Embryonic facial prominence (tissue), 1 donor: Measurements from ENCODE around the gene C11orf21.

ENCODE experiments used
- DNase-seq: peaks from one replicate; pipeline ENCODE4 v3.0.0-alpha.2; 2016; ENCODE audit errors: extremely low spot score

Gene C11orf21

DNA sequence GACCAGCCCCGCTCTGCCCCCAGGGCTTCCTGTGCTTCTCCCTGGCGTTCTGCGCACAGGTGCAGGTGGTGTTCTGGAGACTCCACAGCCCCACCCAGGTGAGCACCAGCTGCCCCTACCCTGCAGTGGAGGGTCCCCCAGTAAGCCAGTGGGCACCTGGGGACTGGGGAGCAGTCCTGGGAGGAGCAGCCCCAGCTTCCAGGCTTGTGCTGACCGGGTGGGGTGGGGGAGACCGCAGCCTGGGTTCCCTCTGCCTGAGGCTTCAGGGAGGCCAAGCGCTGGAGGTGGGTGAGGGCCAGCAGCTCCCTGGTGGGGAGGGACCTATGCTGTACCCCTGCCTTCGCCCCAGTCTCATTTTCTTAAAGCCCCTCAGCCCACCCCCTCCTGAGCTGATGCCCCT, 7.0 kb upstream of the C11orf21 start:
- DNase-seq, result no peak

DNA sequence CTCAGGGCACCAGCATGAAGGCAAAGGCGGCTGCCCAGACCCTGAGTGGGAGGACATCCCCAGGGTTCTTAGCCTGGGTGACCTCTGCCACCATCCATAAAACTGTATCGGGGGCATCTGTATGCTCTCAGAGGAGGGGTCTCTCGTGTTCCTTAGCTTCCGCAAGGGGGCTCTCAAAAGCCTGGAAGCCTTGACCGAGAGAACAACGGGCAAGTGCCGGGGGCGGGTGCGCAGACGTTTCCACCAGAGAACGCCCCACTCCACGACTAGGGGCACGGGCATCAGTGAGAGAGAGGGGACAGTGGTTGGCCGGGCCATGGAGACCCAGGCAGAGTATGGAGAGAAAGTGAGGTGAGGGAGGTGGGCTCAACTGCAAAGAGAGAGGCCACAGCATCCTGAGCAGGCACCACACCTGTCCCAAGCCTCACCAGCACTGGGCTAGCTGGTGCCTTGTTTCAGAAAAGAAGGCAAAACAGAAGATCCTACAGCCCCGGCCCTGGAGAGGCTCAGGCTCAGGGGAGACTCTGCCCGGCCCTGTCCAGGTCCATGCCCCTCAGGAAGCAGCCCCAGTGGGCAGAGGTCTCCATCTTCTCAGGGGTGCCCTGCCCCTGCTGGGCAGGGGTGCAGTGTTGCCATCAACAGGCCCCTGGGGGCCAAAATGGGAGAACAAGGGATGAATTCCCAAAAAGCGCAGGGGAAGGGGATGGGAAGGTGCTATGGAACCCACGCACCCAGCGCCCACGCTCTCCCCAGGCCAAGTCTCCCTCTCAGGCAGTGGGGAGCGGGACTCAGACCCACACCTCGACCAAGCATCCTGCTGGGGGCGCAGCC, 6.0 kb upstream of the C11orf21 start:
- no peak for DNase-seq

DNA sequence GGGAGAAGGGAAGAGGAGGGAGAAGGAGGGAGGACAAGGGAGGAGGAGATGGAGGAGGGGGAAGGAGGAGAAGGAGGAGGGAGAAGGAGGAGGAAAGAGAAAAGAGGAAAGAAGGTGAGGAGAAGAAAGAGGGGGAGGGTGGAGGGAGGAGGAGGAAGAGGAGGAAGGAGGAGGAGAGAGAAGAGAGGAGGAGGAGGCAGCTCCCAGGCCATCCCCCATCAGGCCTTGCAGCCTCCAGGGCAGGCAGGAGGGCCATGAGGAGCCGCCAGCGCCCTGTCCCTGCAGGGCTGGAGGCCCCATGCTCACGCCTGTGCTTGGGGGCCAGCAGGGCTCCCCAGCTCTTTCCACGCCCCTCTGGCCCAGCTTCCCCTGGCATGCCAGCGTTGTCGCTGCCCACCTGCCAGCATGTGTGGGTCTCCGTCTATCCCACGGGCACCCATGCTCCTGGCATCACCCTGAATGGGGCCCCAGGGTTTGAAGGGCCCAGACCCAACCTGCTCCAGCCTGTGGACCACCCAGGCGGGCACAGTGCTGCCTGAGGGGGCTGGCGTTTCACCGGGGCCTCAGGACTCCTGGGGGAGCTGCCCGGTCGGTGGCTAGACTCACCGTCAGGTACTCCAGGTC, 5.3 kb upstream of the C11orf21 start:
- DNase-seq, result peak; percentile 54

DNA sequence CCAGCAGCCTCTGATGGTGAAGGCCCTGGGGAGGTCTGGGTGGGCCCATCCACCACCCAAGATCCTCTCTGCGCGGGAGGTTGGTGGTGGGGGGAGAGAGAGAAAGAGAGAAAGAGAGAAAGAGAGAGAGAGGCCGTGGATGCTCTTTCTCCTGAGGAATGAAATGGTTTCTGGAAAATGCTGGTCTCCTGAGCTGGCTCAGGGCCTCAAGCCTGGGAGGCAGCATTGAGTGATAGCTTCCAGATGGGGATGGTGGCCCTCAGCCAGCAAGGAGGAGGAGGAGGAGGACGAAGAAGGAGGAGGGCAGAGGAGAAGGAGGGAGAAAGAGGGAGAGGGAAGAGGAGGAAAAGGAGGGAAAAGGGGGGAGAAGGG, 4.7 kb upstream of the C11orf21 start:
- DNase-seq, result peak; percentile 88

DNA sequence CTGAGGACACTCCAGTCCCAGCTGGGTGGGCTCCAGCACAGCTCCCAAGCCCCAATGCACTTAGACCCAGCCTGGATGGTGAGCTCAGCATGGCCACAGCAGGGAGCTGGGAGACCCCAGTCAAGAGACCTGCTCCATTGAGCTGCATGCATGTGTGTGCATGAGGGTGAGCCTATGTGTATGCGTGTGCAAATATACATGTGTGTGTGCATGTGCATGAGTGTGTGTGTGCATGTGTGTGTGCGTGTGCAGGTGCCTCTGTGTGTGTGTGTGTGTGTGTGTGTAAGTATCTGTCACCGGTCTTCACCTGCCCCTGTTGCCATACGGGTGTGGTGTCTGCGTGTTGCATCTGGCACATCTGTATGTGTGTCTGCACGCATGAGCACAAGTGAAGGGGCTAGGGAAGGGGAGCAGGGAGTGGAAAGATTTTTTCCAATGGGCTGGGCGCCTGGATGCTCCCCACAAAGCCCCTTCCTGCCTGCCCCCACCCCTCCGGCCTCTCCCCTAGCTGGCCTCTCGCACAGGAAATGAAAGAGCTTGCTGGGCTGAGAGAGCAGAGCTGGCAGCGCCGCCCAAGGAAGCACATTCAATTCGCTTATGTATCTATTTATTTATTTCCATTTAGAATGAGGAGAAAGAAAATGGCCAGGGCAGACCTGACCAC, 4.2 kb upstream of the C11orf21 start:
- peak; percentile 83 for DNase-seq

DNA sequence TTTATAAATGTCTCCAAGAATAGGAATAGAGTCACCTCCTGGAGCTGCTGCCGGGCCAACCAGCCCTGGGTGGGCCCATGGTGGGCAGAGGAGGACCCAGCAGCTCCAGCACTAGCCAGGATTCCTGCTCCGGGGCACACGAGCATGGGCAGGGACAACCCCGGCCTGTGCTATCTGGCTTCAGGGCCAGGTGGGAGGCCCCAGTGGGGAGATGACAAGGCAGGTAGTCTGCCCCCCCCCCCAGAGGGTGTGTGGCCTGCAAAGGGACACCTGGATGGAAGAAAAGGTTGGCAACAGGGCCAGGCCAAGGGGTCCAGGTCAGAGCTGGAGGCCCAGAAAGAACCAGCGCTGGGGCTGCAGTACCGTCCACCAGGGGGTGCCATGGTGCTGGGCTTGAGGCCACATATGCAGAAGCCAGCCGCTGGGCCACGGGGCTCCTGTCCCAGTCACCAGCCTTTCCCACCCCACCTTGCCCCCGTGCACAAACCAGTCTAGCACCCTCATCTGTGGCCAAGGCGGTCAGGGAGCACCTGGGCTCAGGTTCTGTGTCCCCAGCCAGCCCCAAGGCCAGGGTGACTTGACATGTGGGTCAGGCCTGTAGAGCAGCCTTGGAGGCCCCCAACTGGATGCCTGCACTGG, 3.5 kb upstream of the C11orf21 start:
- no peak for DNase-seq

DNA sequence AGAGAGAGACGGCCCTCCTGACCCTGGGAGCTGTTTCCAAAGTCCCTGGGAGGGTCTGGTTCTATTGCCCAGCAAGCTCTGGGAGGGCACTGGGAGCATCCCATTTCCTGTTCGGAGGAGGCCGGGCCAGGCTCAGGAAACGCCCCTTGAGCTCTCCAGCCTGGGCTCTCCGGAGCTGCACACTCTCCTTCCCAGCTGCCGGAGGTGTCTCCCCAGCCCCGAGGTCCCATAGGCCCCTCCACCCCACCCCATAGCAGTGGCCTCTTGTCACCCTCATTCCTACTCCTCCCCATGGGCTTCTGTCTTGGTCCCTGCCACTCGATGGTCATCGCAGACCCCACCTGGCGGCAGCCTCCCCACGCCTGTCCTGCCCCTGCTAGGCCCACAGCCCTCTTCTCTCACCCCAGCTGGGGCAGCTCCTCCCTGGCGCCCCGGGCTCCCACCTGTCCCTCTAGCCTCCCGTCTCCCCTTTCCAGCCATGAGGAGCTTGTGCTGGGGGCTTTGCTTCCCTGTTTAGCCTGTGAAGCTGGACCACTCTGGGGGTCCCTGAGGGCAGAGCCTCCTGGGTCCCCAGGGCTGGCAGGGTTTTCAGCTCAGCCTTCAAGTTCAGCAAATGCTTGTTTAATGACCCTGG, 2.9 kb upstream of the C11orf21 start:
- no peak for DNase-seq

DNA sequence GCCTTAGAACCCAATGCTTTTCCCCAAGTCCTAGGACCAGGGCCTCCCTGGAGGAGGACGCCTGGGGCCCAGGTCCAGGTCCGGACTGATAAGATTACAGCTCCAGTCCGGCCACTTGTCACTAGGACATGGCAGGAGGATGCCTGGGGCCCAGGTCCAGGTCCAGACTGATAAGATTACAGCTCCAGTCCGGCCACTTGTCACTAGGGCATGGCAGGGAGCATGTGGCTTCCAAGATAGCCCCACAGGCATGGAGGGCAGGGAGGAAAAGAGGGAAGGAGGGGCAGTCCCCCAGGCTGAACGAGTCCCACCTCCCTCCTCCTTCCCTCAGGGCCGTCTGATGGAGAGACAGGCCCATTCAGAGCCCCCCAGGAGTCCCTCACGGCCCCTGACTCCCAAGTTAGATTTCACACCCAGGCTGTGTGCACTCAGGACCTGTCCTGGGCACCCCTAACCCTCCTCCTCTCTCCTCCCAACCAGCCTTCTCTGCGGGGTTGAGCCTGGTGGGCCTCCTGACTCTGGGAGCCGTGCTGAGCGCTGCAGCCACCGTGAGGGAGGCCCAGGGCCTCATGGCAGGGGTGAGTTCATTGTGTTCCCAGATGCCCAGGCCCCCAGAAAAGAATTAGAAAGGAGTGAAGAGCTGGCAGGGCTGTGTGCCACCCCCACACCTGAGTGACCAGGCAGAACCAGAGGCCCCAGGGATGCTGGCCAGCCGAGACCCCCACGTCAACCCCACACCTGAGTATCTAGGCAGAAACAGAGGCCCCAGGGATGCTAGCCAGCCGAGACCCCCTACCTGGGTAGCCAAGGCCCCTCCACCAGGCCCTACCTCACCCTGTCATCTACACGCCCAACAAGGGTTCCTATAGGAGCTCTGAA, 2.1 kb upstream of the C11orf21 start:
- DNase-seq, result no peak

DNA sequence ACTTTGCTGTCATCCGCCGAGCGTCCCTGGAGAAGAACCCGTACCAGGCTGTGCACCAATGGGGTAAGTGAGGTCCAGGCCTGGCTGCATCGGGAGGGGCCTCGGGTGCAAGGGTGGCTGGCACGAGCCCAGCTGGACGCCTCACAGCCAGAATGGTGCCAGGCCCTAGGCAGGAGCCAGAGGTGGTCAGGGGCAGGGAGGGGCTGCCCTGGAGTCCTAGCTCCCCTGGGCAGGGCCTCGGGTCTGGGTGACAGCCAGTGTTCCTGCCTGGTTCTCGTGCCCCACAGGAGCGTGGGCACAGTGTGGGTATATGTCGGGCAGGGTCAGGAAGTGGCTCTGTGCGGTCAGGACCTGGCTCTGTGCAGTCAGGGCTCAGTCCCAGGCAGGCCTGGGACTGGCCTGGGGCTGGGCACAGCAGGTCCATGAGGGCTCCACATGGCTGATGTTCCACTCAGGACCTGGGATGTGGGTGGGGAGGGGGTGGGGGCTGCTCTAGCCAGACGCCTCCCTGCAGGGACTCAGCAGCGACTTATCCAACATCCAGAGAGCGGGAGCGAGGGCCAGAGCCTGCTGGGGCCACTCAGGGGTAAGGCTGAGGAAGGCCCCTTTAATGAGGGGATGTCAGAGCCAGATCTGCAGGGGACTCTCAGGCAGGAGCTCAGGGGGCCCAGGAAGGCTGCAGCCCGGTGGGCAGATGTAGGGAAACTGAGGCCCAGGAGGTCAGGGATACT, 1.3 kb upstream of the C11orf21 start:
- DNase-seq, result no peak

DNA sequence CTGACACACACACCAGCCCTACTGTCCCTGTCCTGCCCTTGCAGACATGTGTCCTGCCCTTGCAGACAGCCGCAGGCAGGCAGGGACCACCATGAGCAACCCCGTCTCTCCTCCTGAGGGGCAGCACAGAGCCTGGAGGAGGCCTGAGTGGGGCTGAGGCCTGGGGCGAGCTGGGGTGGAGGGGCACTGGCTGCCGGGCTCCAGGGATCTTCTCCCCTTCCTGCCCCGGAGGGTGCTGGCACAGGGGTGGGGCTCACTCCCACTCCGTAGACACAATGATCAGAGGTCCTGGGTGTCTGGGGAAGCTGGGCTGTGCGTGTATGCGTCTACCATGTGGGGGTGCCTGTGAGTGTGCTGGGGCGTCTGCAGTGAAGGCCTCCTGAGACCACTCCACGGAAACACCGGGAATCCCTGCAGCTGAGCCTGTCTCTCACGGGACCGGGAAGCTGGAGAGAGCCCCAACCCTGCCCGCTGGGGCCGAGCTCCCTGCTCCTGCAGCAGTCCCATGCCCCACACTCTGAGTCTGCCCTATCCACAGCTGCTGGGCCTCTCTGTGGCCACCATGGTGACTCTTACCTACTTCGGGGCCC, 683 bp upstream of the C11orf21 start:
- DNase-seq, result no peak

DNA sequence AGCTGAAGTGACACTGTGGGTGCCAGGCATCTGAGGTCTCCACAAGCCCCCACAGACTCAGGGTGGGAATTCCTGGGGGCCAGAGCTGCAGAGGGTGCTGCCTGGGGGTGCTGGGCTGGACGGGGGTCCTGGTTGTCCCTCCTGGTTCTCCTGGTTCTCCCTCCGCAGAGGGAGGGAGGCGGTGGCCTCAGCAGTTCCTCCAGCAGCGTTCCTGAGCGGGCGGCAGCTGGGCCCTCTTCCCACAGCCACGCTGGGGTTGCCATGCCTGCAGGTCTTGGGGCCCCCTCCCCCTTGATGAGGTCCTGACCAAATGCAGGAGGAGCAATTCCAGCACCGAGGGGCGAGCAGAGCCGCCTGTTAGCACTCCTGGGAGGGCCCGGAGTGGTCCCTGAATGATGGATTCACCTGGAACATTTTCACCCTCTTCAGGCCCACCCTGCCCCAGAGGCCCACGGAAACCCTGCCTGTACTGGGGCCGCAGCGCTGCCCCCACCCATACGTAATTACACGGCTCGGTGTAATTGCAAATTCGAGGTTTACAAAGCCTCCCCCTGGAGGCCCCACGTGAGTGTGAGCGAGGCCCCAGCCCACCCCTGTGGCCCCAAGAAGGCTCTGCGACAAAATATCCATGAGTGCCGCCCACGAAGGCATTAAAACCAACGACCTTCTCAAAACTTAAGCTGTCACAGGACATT, 635 bp downstream of the C11orf21 start:
- DNase-seq, result no peak

DNA sequence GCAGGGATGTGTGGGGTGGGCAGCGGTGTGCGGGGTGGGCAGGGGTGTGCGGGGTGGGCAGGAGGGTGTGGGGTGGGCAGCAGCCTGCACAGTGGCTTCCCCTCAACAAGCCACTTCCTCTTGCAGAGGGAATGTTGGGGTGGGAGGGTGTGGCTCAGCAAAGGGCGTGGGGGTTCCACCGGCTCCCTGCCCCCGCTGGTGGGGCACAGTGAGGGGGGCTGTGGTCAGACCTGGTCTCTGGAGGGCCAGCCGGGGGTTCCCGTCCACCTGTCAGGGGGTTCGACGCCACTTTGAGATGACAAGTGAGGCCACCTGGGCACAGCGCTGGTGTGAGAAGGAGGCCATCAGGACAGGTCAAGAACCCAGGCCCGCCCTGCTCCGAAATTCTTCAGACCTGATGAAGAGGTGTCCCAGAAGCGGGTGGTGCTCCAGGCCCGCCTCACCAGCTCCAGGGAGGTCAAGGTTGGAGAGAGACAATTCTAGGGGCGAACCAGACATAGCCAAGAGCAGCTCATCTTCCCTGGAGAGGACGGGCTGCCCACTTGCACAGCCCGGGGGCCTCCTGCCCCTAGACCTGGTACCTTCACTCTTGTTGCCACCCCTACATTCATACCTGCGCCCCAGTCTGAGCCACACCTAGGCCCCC, 1.3 kb downstream of the C11orf21 start:
- DNase-seq, result no peak

DNA sequence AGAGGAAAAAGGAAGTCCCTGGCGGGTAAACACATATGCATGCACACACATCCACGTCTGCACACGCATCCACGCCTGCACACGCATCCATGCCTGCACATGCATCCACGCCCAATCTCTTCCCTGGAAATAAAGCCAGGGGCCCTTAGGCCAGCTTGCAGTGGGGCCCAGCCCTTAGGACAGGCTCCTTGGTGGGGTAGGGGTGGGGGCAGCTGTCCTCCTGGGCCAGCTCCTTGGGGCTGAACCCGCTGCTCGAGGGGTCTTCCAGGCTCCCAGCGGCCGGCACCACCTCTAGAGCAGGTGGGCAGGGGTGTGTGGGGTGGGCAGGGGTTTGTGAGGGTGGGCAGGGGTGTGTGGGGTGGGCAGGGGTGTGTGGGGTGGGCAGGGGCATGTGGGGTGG, 1.9 kb downstream of the C11orf21 start:
- DNase-seq, result no peak

DNA sequence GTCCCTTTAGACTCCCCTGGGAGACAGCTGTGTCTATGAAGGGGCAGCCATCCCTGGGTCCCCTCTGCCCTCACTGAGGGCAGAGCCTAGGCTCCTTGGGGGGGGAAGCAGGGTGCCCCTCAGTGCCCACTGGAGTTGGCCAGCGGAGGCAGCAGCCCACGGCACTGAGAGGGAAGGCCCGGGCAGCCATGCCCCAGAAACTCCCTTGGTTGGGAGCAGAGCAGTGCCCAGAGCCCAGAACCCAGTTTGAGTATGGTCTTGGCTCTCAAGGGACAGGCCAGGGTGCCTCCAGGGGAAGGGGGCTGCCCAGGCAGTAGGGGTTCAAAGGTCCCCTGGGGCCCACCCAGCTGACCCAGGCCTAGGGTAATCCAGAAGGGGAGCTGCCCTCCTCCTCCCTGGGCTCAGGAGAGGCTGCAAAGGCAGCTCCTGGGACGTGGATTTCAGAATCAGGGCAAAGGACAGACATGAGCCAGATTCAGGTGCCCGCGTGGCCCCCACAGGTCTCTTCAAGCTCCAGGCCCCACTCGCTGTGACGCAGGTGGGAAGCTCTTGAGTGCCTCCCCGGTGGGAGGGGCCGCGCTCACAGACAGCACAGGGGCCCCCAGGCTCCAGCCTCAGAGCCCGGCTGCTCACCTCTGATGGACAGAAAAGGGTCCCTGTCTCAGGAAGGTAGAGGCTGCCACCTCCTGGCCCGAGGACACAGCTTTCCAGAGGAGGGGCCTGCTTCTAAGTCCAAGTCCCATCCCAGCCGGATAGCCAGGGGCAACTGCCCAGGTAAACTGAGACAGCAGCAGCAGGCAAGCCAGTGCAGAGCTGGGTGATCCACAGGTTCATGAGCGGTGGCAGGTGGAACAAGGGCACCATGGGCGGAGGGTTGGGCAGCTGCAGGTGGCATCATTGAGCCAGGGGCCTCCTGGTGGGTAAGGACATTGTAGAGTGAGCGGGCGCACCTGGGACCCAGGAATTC, 2.6 kb downstream of the C11orf21 start:
- DNase-seq, result no peak

DNA sequence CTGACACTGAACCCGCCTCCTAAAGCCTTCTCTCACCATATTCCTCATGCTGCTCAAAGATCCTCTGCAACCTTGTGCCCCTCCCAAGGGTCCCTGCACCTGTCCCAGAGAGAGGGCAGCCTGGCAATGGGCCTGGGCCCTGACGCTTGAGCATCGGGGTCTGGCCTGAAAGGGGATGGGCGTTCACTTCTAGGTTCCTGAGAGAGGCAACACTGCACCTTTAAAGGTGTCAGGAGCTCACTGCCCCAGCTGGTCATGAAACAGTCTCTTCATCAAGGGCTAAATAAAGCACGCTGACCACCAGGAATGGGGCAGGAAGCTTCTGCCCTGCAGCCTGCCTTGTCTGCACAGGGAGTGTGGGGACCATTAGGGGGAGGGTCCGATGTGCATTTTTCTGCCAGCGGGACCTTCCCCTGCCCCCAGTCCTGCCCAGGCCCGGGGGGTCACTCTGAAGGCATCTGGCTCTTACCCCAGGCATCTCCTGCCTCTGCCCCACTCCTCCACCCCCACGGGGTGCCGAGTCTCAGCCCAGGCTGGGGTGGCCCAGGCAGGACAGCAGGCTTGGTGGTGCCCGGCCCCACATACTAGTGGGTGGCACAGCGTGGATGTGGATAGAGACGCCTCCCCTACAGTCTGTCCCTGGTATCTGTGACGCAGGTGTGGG, 3.5 kb downstream of the C11orf21 start:
- DNase-seq, result no peak

DNA sequence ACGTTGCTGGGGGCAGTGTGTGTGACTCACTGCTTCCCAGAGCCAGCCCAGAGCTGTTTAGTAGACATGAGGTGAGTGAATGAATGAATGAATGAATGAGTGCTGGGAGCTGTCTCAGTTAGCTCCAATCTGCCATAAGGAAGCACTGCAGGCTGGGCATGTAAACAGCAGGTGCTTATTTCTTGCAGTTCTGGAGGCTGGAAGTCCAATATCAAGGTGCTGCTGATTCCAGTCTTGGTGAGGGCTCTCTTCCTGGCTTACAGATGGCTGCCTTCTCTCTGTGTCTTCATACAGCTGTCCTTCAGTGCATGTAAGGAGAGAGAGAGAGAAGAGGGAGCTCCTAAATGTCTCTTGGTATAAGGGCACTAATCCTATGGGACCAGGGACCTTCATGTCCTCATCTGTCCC, 4.1 kb downstream of the C11orf21 start:
- DNase-seq, result no peak
